HG03139 (cell line): ENCODE measurements around the gene MRNIP.
"Not testable (repeated sequence)": the region's sequence is repeated elsewhere in the genome, so short reads cannot be mapped to it uniquely, and the experiment has no call there.

ENCODE experiments used
- ATAC-seq: cut with Tn5 transposase; IDR thresholded peaks from one replicate; pipeline ENCODE4 v1.9.1; 2021; ENCODE audit not compliant: unreplicated experiment

The MRNIP gene

GRCh38 chr5:179872055-179872827, 13.6 kb upstream of the MRNIP start:
- ATAC-seq, result no peak

- ATAC-seq, result not testable (repeated sequence)
Measured at GRCh38 chr5:179871533-179871932, 12.9 kb upstream of the MRNIP start.

- ATAC-seq, result no peak
Measured at GRCh38 chr5:179870952-179871351, 12.3 kb upstream of the MRNIP start.

DNA sequence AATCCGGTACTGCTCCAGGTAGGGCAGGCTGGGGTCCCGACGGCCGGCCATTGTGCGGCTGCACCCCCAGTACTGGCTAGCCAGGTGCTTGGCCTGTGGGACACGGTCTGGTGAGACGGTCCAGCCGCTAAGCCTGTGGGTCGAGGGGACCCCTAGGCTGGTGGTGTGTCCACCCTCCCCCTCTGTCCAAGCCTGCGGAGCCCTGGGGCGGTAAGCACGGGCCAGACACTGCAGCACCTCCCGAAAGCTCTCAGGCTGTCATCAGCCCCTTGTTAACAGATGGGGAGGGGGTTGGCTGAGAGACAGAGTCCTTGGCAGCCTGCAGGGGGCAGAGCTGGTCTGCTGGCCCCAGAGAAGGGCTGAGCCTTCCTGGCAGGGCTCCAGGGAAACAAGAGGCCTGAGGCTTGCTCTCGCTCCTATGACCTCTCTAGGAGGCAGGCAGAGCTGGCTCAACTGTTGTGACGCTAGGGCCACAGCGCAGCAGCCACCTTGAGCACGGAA, 11.8 kb upstream of the MRNIP start:
- no peak for ATAC-seq

GRCh38 chr5:179869641-179870402, 11.2 kb upstream of the MRNIP start:
- no peak for ATAC-seq

GRCh38 chr5:179869101-179869500, 10.5 kb upstream of the MRNIP start:
- no peak for ATAC-seq

DNA sequence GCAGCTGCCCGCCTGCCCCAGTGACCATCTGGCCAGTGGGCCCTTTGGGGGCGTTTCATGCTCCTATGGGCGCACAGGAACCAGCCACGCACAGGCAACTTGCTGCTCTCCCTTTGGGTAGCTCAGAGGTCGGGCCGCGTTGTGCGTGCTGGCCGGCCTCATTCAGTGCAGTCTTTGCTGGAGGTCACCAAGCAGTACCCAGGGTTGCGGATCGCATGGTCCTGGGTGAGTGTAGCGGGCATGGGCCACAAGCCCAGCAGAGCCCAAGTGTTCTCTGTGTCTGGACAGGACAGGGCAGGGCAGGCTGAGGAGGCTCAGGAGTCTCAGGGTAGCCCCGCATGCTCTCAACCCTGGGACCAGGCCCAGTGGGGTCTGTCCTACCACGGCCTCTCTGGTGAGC, 9.9 kb upstream of the MRNIP start:
- ATAC-seq, result no peak

- no peak for ATAC-seq
Measured at GRCh38 chr5:179867476-179867875, 8.9 kb upstream of the MRNIP start.

- ATAC-seq, result no peak
Measured at GRCh38 chr5:179867079-179867465, 8.5 kb upstream of the MRNIP start.

- ATAC-seq, result no peak
Measured at GRCh38 chr5:179866241-179867078, 7.8 kb upstream of the MRNIP start.

DNA sequence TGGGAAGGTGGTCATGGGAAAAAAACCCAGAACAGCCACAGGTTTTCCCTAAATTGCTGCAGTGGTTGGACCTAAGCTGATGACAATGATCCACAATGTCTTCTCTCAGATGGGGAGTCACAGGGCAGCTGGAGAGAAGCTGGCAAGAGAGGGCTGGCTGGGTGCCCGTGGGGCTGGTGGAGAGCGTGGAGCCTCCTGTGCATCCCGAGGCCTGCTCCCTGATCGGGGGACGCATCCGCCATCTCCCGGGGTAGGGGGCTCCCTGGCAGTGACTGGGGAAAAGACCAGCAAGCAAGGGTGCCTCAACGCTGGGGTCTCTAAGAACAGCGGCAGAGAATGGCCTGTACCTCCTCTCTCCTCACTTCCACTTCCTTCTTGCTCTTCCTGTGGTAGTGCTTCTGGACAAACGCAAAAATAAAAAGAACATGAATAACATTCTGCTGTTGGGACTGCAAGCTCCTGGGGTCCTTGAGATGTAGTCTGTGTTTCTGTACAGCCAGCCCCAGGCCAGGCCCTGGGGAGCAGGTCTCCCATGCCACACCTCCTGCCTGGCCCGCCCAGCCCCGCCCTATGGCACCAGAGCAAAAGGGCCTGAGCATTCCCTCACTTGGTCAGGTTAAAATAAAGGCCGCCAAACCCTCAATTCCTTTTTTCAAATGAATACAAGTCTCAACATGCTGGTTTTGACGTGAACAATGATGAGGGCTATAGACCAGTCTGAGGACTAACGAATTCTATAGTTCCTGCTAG, 7.0 kb upstream of the MRNIP start:
- no peak for ATAC-seq

- no peak for ATAC-seq
Measured at GRCh38 chr5:179864686-179865085, 6.1 kb upstream of the MRNIP start.

DNA sequence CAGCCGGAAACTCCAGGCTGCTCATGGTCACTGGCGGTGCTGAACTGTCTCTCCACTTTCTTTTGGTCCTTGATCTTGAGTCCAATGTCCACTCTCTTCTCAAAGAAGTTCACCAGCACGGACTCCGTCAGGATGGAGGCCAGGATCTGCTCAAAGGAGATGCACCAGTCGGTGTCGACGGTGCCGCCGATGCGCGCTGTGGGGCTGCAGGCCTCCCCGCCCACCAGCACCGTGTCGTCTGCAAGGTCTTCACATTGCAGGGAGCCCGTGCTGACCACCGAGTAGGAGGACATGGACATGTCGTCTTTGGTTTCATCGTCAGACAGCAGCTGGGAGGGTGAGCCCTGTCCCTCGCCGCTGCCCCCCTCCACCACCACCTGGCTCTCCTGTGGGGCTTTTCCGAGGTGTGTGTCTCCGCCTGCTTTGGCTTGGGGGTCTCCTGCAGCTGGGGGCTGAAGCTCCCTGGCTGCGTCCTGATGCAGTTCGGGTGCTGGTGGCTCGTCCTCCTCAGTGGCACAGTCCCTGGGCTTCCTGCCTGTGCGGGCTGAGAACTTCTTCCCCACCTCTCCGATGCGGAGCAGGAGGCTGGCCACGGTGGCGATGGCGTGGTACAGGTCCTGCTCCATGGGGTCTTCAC, 5.0 kb upstream of the MRNIP start:
- no peak for ATAC-seq

DNA sequence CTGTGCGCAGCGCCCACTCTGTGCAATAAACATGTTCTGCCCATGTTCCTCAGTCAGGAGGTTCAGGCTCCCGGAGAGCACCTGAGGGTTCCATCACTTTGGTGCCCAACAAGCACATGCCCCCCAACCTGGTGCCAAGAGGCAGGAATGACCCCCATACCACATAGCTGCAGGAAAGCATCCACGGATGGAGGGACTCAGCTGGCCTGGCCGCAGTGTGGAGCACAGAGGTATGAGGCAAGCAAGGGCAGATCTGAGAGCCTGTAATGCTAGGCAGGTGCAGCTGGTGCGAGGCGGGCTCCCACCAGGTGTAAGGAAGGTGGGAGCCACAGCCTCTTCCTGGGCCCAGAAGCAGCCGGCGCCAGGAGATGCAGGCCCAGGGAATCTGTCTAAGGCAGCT, 4.3 kb upstream of the MRNIP start:
- ATAC-seq, result no peak

DNA sequence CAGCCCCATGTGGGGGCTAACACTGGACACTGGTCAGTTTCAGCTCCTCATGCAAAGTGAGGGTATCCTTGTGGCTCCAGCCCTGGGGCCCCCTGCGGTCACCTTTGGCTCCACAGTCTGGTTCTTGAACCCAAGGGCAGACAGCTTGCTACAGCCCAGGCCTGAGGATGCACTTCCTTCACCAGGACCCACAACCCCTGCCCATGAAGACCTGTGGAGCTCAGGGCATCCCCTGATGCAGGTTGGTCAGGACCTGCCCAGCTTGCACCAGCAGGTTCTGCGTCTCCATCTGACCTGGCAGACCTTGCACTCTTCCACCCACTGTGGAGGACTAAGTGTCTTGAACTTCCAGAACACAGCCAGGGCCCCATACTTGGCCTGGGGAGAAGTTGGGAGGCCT, 3.7 kb upstream of the MRNIP start:
- no peak for ATAC-seq

GRCh38 chr5:179860301-179860700, 1.7 kb upstream of the MRNIP start:
- ATAC-seq, result no peak

- ATAC-seq, result peak; percentile 36
Measured at GRCh38 chr5:179858241-179858585, 404 bp downstream of the MRNIP start.

DNA sequence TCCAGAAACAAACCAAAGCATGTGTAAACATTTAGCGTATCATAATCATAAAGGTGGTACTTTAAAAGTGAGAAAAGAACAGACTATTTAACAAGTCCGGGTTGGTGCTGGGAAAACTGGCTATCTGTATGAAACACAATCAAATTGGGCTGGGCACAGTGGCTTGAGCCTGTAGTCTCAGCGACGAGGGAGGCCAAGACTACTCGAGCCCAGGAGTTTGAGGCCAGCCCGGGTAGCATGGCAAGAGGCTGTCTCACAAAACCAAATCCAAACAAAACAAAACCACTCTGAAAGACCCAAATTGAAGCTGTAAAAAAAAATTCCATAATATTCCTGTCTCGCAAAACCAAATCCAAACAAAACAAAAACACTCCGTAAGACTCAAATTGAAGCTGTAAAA, 4.3 kb downstream of the MRNIP start:
- ATAC-seq, result no peak

DNA sequence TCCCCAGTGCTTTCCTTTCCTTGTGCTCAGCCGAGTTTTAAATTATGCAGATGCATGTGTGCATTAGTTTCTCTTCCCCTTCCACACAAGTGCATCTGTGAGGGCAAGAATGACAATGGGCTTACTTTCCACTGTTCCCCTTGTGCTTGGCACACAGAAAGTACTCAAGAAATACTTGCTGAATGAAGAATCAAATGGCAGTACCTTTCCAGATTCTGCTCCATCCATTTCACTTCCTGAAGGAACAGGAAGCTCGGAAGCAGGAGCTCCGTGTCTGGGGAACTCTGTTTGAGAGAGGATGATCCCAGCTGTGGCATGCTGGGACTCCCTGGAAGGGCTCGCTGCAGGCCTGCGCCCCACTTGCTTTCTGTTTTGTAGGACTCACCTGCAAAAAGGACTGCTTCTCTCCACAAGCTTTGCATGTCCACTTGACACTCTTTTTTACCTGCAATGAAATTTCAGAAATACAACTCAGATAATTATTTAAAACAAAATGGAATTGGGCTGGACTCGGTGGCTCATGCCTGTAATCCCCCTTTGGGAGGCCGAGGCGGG, 5.5 kb downstream of the MRNIP start:
- ATAC-seq, result peak; percentile 54

DNA sequence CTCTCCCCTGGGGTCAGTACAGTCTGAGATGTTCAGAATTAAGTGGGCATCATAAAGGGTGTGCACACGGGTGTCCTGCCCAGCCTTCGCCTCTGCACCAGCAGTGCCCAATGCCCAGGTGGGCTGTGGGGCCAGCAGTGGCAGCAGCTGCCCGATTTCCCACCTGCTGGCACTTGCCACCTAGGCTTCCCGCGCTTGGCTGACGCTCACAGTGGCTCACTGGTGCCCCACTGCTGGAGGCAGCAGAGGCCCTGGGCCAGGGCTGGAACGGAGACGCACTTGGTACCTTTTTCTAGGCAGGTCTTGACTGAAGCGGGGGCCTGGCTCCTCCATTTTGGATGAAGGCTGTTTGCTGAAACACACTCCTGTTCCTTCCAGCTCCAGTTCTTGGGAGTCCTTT, 17.0 kb downstream of the MRNIP start:
- no peak for ATAC-seq
